ENCODE results near the gene P3H2.

DNA sequence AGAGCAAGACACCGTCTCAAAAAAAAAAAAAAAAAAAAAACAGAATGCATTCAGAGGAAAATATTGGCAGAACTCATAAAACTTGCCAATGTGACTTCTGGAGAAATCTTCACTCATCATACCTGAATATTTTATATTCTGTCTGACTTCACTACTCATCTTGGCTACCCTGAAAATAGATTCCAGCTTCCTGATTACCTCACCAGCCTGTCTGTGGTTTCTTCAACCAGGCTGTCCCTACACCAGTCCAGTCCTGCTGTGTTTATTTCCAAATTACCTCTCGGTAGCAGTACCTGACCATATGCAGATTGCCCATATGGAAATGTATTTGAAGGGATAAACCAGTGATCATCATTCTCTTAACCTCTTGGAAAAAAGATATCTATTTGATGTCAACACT, 9.3 kb upstream of the P3H2 start:
- TF ChIP-seq, protein P1, sequence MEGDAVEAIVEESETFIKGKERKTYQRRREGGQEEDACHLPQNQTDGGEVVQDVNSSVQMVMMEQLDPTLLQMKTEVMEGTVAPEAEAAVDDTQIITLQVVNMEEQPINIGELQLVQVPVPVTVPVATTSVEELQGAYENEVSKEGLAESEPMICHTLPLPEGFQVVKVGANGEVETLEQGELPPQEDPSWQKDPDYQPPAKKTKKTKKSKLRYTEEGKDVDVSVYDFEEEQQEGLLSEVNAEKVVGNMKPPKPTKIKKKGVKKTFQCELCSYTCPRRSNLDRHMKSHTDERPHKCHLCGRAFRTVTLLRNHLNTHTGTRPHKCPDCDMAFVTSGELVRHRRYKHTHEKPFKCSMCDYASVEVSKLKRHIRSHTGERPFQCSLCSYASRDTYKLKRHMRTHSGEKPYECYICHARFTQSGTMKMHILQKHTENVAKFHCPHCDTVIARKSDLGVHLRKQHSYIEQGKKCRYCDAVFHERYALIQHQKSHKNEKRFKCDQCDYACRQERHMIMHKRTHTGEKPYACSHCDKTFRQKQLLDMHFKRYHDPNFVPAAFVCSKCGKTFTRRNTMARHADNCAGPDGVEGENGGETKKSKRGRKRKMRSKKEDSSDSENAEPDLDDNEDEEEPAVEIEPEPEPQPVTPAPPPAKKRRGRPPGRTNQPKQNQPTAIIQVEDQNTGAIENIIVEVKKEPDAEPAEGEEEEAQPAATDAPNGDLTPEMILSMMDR (IDR thresholded peaks at IDR 0.05), result no peak
- TF ChIP-seq POLR2A (IDR thresholded peaks at IDR 0.05), result no peak

Measured in thyroid gland (tissue), 4 donors.